Measurements from ENCODE around the gene TAF5L.
"Not testable (repeated sequence)": the region's sequence is repeated elsewhere in the genome, so short reads cannot be mapped to it uniquely, and the experiment has no call there.

TAF5L gene

GRCh38 chr1:229642376-229642775 lies 16.5 kb upstream of the TAF5L start:
- DNase-seq (ENCODE audit: low read depth), result no peak

- DNase-seq (ENCODE audit: low read depth), result no peak
These were observed 15.4 kb upstream of the TAF5L start for GRCh38 chr1:229641306-229641705.

GRCh38 chr1:229640455-229640854 lies 14.5 kb upstream of the TAF5L start:
- DNase-seq (ENCODE audit: low read depth), result no peak

- DNase-seq (ENCODE audit: low read depth), result no peak
These were observed 11.8 kb upstream of the TAF5L start for GRCh38 chr1:229637746-229638145.

GRCh38 chr1:229636042-229636441 lies 10.1 kb upstream of the TAF5L start:
- no peak for DNase-seq (ENCODE audit: low read depth)

- no peak for DNase-seq (ENCODE audit: low read depth)
These were observed 6.0 kb upstream of the TAF5L start for GRCh38 chr1:229631966-229632365.

- DNase-seq (ENCODE audit: low read depth), result no peak
These were observed 5.2 kb upstream of the TAF5L start for GRCh38 chr1:229631148-229631547.

GRCh38 chr1:229629261-229629660 lies 3.3 kb upstream of the TAF5L start:
- DNase-seq (ENCODE audit: low read depth), result no peak

GRCh38 chr1:229627003-229627402 lies 1.1 kb upstream of the TAF5L start:
- DNase-seq (ENCODE audit: low read depth), result no peak

GRCh38 chr1:229625071-229625914 lies 629 bp downstream of the TAF5L start:
- peak; percentile 12 for DNase-seq (ENCODE audit: low read depth)

- no peak for DNase-seq (ENCODE audit: low read depth)
These were observed 1.3 kb downstream of the TAF5L start for GRCh38 chr1:229624521-229625070.

- no peak for DNase-seq (ENCODE audit: low read depth)
These were observed 2.1 kb downstream of the TAF5L start for GRCh38 chr1:229623838-229624237.

GRCh38 chr1:229623225-229623624 lies 2.7 kb downstream of the TAF5L start:
- DNase-seq (ENCODE audit: low read depth), result no peak

- not testable (repeated sequence) for DNase-seq (ENCODE audit: low read depth)
These were observed 3.2 kb downstream of the TAF5L start for GRCh38 chr1:229622641-229623120.

- DNase-seq (ENCODE audit: low read depth), result no peak
These were observed 4.3 kb downstream of the TAF5L start for GRCh38 chr1:229621663-229622062.

- no peak for DNase-seq (ENCODE audit: low read depth)
These were observed 5.0 kb downstream of the TAF5L start for GRCh38 chr1:229620876-229621275.

- DNase-seq (ENCODE audit: low read depth), result no peak
These were observed 6.3 kb downstream of the TAF5L start for GRCh38 chr1:229619614-229620013.

GRCh38 chr1:229619002-229619401 lies 6.9 kb downstream of the TAF5L start:
- DNase-seq (ENCODE audit: low read depth), result no peak

- no peak for DNase-seq (ENCODE audit: low read depth)
These were observed 8.4 kb downstream of the TAF5L start for GRCh38 chr1:229617351-229618100.

- DNase-seq (ENCODE audit: low read depth), result no peak
These were observed 11.2 kb downstream of the TAF5L start for GRCh38 chr1:229614701-229615100.

GRCh38 chr1:229613938-229614337 lies 12.0 kb downstream of the TAF5L start:
- DNase-seq (ENCODE audit: low read depth), result no peak

- DNase-seq (ENCODE audit: low read depth), result no peak
These were observed 17.3 kb downstream of the TAF5L start for GRCh38 chr1:229608590-229608989.

GRCh38 chr1:229607370-229607769 lies 18.6 kb downstream of the TAF5L start:
- no peak for DNase-seq (ENCODE audit: low read depth)

Data from stimulated activated CD8-positive, alpha-beta memory T cell treated with anti-CD3 and anti-CD28 coated beads, Interleukin-15, amount 100 ng/mL, for 24 hours (primary cell).